ENCODE data around the gene DYRK1A. TPM values are rescaled to one million over a fixed set of nuclear protein-coding genes. Genes with fewer than 3 reads are reported as not detected.

DYRK1A gene
- total RNA-seq, 2 experiments from 2014 or later: 47.6 to 51.1 TPM

DNA sequence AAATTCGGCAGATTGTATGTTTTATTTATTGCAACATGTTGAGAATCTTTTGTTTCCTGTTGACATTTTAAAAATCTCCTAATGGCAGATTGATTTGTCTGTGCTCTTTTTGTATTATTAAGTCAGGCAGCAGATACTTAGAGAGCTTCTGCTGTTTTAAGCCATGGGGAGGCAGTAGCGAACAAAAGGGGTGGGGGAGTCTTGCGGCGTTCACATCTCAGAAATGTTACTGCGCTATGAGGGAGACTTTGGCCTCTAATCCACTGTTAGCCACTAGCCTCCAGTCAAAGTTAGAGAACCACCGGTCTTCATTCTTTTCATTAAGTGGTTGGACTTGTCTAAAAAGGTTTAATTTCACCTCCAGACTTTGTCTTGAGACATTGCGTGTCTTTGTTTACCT, 93.6 kb downstream of the DYRK1A start:
- no peak overlapping the region for H3K4me3 Mint-ChIP-seq
- H3K36me3 Mint-ChIP-seq: no peaks in the 10 kb centered on the region
- CTCF ChIA-PET: no interaction called here
- DNase-seq: no peak
- peaks cover 86% of the 10 kb centered on the region for H3K4me1 Mint-ChIP-seq (ENCODE audit: low read depth)
- H3K27ac Mint-ChIP-seq: no peak overlapping the region
- H3K9me3 Mint-ChIP-seq: no peaks in the 10 kb centered on the region
- no peaks in the 10 kb centered on the region for H3K27me3 Mint-ChIP-seq
- POLR2A ChIA-PET: no interaction called here
- intact Hi-C loops (cut with micrococcal nuclease): loop anchor here (5.0 kb wide), 1 partner anchor 193 kb away; the partner anchor contains the start of gene VPS26C

DNA sequence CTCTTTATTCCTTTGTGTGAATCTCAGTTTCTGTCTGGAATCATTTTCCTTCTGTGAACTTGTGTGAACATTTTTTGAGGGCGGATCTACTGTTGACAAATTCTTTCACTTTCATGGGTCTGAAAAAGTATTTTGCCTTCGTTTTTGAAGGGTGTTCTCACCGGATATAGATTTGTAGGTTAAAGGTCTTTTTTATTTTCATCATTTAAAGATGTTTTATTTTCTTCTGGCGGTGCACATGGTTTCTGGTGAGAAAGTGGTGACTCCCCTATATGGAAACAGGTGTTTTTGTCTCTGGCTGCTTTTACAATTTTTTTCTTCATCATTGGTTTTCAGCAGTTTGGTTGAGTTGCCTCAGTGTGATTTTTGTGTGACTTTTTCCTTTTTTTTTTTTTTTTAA, 94.9 kb downstream of the DYRK1A start:
- peaks cover 75% of the 10 kb centered on the region for H3K4me1 Mint-ChIP-seq (ENCODE audit: low read depth)
- peak overlapping the region; percentile 85 for H3K27ac Mint-ChIP-seq
- no peak for DNase-seq
- ChIA-PET CTCF (no interaction called here), POLR2A (no interaction called here)
- intact Hi-C loops (cut with micrococcal nuclease): loop anchor here (1.0 to 5.0 kb wide), 2 partner anchors 102 to 194 kb away; partner anchors contain the start of gene VPS26C
- H3K36me3 Mint-ChIP-seq: no peaks in the 10 kb centered on the region
- peak overlapping the region; percentile 33 for H3K4me3 Mint-ChIP-seq
- no peaks in the 10 kb centered on the region for H3K9me3 Mint-ChIP-seq
- H3K27me3 Mint-ChIP-seq: no peaks in the 10 kb centered on the region

DNA sequence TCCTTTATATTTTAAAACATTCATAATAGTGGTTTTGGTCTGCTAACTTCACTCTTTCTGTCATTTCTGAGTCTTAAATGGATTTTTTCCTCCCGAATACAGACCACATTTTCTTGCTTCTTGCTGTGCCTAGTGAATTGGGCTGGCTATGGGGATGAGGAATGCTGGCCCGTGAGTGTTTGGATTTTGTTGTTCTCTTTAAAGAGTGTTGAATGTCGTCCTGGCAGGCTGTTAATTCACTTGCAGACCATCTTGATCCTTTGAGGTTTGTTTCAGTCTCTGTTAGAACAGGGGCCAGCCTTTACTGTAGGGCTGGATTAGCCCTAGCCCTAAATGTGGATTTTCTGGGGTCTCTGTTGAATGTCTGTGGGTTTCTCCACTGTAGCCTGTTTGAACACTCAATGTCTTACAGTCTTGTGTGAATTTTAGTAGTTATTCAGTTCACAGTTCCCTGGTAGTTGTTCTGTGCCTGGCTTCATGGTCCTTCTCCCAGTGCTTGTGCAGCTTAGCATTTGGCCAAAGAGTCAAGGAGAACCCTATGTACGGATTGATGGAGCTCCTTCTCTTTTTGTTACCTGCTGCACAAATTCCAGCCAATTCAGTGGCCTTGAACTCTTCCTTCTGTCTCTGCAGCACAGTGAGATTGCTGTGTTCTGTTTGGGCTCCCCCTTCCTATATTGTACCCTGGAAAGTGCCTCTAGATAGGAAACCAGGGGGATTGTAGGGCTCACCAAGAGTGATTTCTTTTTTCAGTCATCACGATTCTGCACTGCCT, 95.7 kb downstream of the DYRK1A start:
- ChIA-PET CTCF (interaction anchor here (1.1 to 2.1 kb wide), 3 partner anchors 11 to 52 kb away, joined by 3 to 9 read pairs (median 3); no protein-coding TSS in a partner anchor), POLR2A (interaction anchor here (0.7 kb wide), 1 partner anchor 13 kb away, joined by 3 read pairs; no protein-coding TSS in a partner anchor)
- H3K27me3 Mint-ChIP-seq: no peaks in the 10 kb centered on the region

DNA sequence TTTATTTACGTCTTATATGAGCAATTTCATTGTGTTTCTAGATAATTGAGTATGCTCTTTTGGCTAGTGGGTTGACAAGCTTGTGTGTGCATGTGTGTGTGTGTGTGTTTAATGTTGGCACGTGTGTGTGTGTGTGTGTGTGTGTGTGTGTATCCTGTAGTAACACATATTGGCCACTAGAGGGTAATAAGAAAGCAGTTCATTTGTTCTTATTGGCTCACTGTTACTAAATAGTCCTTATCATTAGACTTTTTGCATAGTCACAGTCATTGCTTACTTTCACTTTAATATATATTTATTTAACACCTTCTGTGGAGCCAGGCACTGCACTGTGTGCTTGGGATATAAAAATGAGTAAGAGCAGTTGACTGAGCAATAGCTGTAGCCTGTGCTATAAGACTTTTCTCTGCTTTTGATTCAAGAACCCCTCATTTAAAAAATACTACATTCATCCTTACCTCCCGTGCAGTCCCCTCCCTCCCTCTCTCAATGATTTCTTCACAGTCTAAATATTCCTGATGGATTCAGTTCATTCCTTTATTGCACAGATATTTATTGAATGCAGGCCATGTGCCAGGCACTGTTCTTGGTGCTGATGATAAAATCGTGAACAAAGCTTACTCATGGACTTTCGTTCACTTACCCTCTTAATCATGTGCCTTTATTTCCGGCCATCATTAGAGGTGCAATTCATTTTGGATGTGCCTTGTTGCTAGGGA, 96.7 kb downstream of the DYRK1A start:
- CTCF ChIA-PET: interaction anchor here (0.6 to 2.6 kb wide), 17 partner anchors 9 to 201 kb away, joined by 3 to 17 read pairs (median 5); no protein-coding TSS in a partner anchor
- no peak overlapping the region for H3K27ac Mint-ChIP-seq
- peaks cover 70% of the 10 kb centered on the region for H3K4me1 Mint-ChIP-seq (ENCODE audit: low read depth)
- POLR2A ChIA-PET: interaction anchor here (0.7 to 1.0 kb wide), 5 partner anchors 8 to 98 kb away, joined by 3 to 4 read pairs (median 3); no protein-coding TSS in a partner anchor
- DNase-seq: peak; percentile 25
- H3K4me3 Mint-ChIP-seq: no peak overlapping the region
- H3K9me3 Mint-ChIP-seq: no peaks in the 10 kb centered on the region
- intact Hi-C loops (cut with micrococcal nuclease): loop anchor here (2.0 to 5.0 kb wide), 2 partner anchors 92 to 196 kb away; partner anchors contain the start of gene VPS26C
- H3K36me3 Mint-ChIP-seq: peaks cover 2% of the 10 kb centered on the region
- H3K27me3 Mint-ChIP-seq: no peaks in the 10 kb centered on the region

More for the DNA sequence above, 95.7 kb downstream of the DYRK1A start:
- Mint-ChIP-seq H3K9me3 (no peaks in the 10 kb centered on the region), H3K27ac (peak overlapping the region; percentile 59), H3K4me3 (no peak overlapping the region), H3K36me3 (peaks cover under 1% of the 10 kb centered on the region), H3K4me1 (ENCODE audit: low read depth) (peaks cover 72% of the 10 kb centered on the region)
- intact Hi-C loops (cut with micrococcal nuclease): loop anchor here (2.0 to 5.0 kb wide), 2 partner anchors 91 to 195 kb away; partner anchors contain the start of gene VPS26C
- DNase-seq: no peak

DNA sequence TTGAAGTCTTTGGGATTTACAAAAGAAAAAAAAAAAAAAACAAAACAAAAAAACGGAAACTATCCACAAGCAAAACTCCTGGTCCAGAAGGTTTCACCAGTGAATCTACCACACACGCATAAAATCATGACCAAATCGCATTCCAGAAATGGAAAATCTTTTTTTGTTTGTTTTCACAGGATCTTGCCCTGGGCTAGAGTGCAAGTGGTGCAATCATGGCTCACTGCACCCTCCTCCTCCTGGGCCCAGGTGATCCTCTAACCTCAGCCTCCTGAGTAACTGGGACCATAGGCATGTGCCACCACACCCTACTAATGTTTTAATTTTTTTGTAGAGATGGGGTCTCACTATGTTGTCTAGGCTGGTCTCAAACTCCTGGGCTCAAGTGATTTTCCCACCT, 100.5 kb downstream of the DYRK1A start:
- intact Hi-C loops (cut with micrococcal nuclease): no loop called here
- ChIA-PET CTCF (no interaction called here), POLR2A (no interaction called here)
- no peak for DNase-seq
- Mint-ChIP-seq H3K27me3 (no peaks in the 10 kb centered on the region), H3K4me1 (ENCODE audit: low read depth) (peaks cover 64% of the 10 kb centered on the region), H3K4me3 (no peak overlapping the region), H3K9me3 (no peaks in the 10 kb centered on the region), H3K27ac (no peak overlapping the region), H3K36me3 (peaks cover 11% of the 10 kb centered on the region)

DNA sequence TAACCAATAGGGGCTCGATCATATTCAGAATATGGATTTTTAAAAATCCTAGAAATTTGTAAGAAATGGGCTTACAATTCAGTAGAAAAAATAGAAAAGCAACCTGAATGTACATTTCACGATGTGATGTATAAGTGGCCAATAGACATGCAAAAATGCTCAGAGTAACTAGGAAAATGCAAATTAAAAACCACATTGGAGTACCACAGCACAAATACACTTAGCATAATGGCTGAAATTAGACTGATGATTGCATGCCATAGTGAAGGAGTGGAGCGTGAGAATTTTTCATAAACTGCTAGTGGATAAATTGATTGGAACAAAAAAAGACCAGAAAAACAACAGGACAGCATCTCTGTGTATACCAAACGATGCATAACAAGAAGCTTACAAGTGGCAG, 102.3 kb downstream of the DYRK1A start:
- H3K36me3 Mint-ChIP-seq: peaks cover 20% of the 10 kb centered on the region
- peaks cover 54% of the 10 kb centered on the region for H3K4me1 Mint-ChIP-seq (ENCODE audit: low read depth)
- POLR2A ChIA-PET: no interaction called here
- H3K27ac Mint-ChIP-seq: no peak overlapping the region
- H3K27me3 Mint-ChIP-seq: no peaks in the 10 kb centered on the region
- intact Hi-C loops (cut with micrococcal nuclease): no loop called here
- H3K9me3 Mint-ChIP-seq: no peaks in the 10 kb centered on the region
- no peak for DNase-seq
- CTCF ChIA-PET: no interaction called here
- H3K4me3 Mint-ChIP-seq: no peak overlapping the region

DNA sequence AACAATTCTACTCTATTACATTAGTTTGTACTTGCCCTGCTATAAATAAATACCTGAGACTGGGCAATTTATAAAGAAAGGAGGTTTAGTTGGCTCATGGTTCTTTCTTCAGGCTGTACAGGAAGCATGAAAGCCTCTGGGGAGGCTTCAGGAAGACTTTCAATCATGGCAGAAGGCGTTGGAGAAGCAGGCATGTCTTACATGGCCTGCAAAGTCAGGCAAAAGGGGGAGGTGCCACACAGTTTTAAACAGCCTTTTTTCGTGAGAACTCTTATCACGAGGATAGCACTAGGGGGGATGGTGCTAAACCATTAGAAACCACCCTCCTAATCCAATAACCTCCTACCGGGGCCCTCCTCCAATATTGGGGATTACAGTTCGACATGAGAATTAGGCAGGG, 102.9 kb downstream of the DYRK1A start:
- Mint-ChIP-seq H3K9me3 (no peaks in the 10 kb centered on the region), H3K4me1 (ENCODE audit: low read depth) (peaks cover 51% of the 10 kb centered on the region), H3K27me3 (no peaks in the 10 kb centered on the region), H3K27ac (no peak overlapping the region), H3K36me3 (peaks cover 21% of the 10 kb centered on the region), H3K4me3 (no peak overlapping the region)
- CTCF ChIA-PET: no interaction called here
- intact Hi-C loops (cut with micrococcal nuclease): no loop called here
- DNase-seq: no peak
- POLR2A ChIA-PET: no interaction called here

DNA sequence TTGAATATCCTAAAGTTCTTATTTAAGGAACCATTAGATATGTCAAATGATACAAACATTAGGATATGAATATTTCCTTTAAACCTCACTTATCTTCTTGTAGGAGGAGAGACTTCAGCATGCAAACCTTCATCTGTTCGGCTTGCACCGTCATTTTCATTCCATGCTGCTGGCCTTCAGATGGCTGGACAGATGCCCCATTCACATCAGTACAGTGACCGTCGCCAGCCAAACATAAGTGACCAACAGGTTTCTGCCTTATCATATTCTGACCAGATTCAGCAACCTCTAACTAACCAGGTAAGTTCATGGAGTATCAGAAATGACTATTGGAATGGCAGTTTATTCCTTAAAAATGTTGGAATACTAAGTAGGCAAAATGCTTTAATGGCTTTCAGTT, 106.0 kb downstream of the DYRK1A start:
- no peak for DNase-seq
- Mint-ChIP-seq H3K36me3 (peaks cover 21% of the 10 kb centered on the region), H3K4me1 (ENCODE audit: low read depth) (peaks cover 63% of the 10 kb centered on the region), H3K9me3 (no peaks in the 10 kb centered on the region), H3K27ac (no peak overlapping the region), H3K27me3 (no peaks in the 10 kb centered on the region), H3K4me3 (no peak overlapping the region)
- intact Hi-C loops (cut with micrococcal nuclease): no loop called here
- ChIA-PET POLR2A (no interaction called here), CTCF (interaction anchor here (1.5 kb wide), 1 partner anchor 9 kb away, joined by 4 read pairs; no protein-coding TSS in a partner anchor)

DNA sequence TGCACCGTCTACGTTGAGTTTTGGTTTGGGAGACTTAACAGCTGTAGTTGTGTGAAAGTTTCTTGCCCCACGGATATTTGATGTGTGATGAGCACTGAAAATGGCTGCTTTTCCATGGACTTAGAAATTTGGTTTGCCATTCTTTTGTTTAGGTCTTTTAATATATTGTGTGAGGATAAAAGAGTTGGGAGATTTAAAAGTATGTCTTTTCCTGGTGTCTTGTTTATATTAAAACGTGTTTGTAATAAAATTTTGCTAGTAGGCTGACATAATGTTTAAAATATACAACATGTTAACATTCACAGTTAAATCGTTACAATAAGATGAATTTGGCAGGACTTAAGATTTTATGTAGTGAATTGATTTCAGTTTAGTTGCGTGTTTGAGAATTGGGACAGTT, 106.9 kb downstream of the DYRK1A start:
- H3K4me3 Mint-ChIP-seq: no peak overlapping the region
- H3K27ac Mint-ChIP-seq: no peak overlapping the region
- CTCF ChIA-PET: interaction anchor here (1.5 to 2.3 kb wide), 2 partner anchors 10 kb away, joined by 4 to 9 read pairs; no protein-coding TSS in a partner anchor
- H3K27me3 Mint-ChIP-seq: no peaks in the 10 kb centered on the region
- POLR2A ChIA-PET: no interaction called here
- DNase-seq: no peak
- H3K4me1 Mint-ChIP-seq (ENCODE audit: low read depth): peaks cover 63% of the 10 kb centered on the region
- peaks cover 21% of the 10 kb centered on the region for H3K36me3 Mint-ChIP-seq
- intact Hi-C loops (cut with micrococcal nuclease): no loop called here
- no peaks in the 10 kb centered on the region for H3K9me3 Mint-ChIP-seq

DNA sequence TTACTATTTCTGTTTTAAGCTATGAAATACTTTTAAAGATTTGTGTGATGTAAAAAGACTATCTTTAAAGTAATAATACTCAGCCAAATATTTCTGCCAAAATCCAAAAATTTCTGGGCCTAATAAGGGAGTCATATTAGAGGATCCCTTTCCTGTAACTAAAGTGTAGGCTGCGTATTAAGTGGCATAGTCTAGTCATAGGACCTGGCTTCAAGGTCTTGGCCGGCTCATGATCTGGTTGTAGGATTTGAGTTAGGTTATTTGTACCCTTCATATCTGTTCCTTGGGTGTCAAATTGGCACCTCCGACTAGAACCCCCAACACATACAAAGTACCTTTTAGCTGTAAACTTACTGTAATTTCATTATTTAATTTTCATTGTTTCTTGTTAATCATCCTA, 107.8 kb downstream of the DYRK1A start:
- no peaks in the 10 kb centered on the region for H3K27me3 Mint-ChIP-seq
- ChIA-PET POLR2A (no interaction called here), CTCF (interaction anchor here (0.9 to 2.3 kb wide), 2 partner anchors 10 to 11 kb away, joined by 3 to 9 read pairs; no protein-coding TSS in a partner anchor)
- intact Hi-C loops (cut with micrococcal nuclease): no loop called here
- DNase-seq: no peak
- H3K4me1 Mint-ChIP-seq (ENCODE audit: low read depth): peaks cover 56% of the 10 kb centered on the region
- H3K27ac Mint-ChIP-seq: no peak overlapping the region
- no peaks in the 10 kb centered on the region for H3K9me3 Mint-ChIP-seq
- H3K36me3 Mint-ChIP-seq: peaks cover 16% of the 10 kb centered on the region
- no peak overlapping the region for H3K4me3 Mint-ChIP-seq

DNA sequence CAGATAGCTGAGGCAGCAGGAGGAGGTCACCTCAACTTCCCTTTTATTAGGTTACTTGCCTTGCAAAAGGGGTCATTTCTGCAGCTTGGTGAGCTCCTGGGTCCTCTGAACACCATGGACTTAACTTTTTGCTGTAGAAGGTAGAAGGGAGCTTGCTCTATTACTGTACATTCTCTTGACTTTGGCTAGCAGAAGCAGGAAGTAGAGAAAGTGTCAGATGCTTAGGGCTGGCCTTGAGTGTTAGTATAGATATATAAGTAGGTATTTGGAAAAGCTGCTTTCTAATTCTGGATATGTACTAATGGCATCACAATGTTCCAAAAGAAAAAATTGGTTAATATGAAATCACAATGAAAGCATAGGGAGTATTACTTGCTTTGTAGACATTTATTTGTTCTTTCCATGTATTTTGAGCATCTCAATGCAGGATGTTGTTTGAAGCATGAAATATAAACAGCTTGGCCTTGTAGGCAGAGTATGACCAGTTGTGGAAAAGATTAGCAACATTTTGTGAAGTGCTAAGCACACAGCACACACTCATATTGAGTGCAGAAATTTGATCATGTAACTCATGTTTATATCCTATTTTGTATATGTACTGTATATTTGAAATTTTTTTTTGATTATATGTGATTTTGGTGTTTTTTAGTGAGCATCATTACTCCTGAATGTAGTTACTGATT, 108.8 kb downstream of the DYRK1A start:
- intact Hi-C loops (cut with micrococcal nuclease): no loop called here
- no peaks in the 10 kb centered on the region for H3K9me3 Mint-ChIP-seq
- H3K27me3 Mint-ChIP-seq: no peaks in the 10 kb centered on the region
- H3K36me3 Mint-ChIP-seq: peaks cover 14% of the 10 kb centered on the region
- H3K4me3 Mint-ChIP-seq: no peak overlapping the region
- DNase-seq: no peak
- POLR2A ChIA-PET: interaction anchor here (1.4 kb wide), 1 partner anchor 13 kb away, joined by 3 read pairs; no protein-coding TSS in a partner anchor
- H3K27ac Mint-ChIP-seq: no peak overlapping the region
- CTCF ChIA-PET: interaction anchor here (0.9 to 2.3 kb wide), 2 partner anchors 9 to 12 kb away, joined by 3 to 9 read pairs; no protein-coding TSS in a partner anchor
- H3K4me1 Mint-ChIP-seq (ENCODE audit: low read depth): peaks cover 50% of the 10 kb centered on the region
